DOHH2 (cell line): Measurements from ENCODE around the gene HDAC11.

Source experiments
- H3F3A ChIP-seq: fragments of 200-600 bp; sonication (generic), shearing (Covaris generic); 2 replicates; pipeline ENCODE4 v1.6.0; 2016; ENCODE audit warnings: antibody characterized with exemption, mild to moderate bottlenecking; ENCODE audit not compliant: control insufficient read depth, insufficient read depth
- H3K27ac ChIP-seq: fragments of 200-600 bp; sonication (generic); 2 replicates; pipeline ENCODE4 v1.5.1; 2014; ENCODE audit warnings: low read depth, mild to moderate bottlenecking, low read length, moderate library complexity
- H3K27me3 ChIP-seq: fragments of 200-600 bp; sonication (generic); 2 replicates; pipeline ENCODE4 v1.6.1; 2014; ENCODE audit warnings: mild to moderate bottlenecking, low read length, mixed read lengths; ENCODE audit not compliant: control insufficient read depth
- H3K36me3 ChIP-seq: fragments of 200-600 bp; sonication (generic); 2 replicates; pipeline ENCODE4 v1.6.1; 2014; ENCODE audit warnings: mild to moderate bottlenecking, low read length, moderate library complexity, mixed read lengths; ENCODE audit not compliant: control insufficient read depth
- H3K4me1 ChIP-seq: fragments of 200-600 bp; sonication (generic); 2 replicates; pipeline ENCODE4 v1.6.1; 2014; ENCODE audit warnings: mild to moderate bottlenecking, low read length, mixed read lengths; ENCODE audit not compliant: control insufficient read depth
- H3K4me2 ChIP-seq: fragments of 200-600 bp; sonication (generic); 2 replicates; pipeline ENCODE4 v1.6.0; 2014; ENCODE audit warnings: mild to moderate bottlenecking, low read length, moderate library complexity
- H3K4me3 ChIP-seq: fragments of 200-600 bp; sonication (generic); 2 replicates; pipeline ENCODE4 v1.5.1; 2014; ENCODE audit warnings: mild to moderate bottlenecking, low read length, mixed read lengths
- H3K79me2 ChIP-seq: fragments of 200-600 bp; sonication (generic); 2 replicates; pipeline ENCODE4 v1.6.1; 2014; ENCODE audit warnings: mild to moderate bottlenecking, low read length, mixed read lengths; ENCODE audit not compliant: control insufficient read depth
- H3K9me2 ChIP-seq: fragments of 200-600 bp; sonication (generic); replicated peaks from 2 replicates; pipeline ENCODE4 v1.6.1; 2014; ENCODE audit warnings: mild to moderate bottlenecking, low read length, mixed read lengths; ENCODE audit not compliant: control insufficient read depth
- H3K9me3 ChIP-seq: fragments of 200-600 bp; sonication (generic); 2 replicates; pipeline ENCODE4 v1.6.1; 2014; ENCODE audit warnings: antibody characterized with exemption, low read length, mixed read lengths; ENCODE audit not compliant: control insufficient read depth, insufficient read depth
- H4K20me1 ChIP-seq: fragments of 200-600 bp; sonication (generic); 2 replicates; pipeline ENCODE4 v1.6.0; 2014; ENCODE audit warnings: low read depth, mild to moderate bottlenecking, antibody characterized with exemption, low read length, moderate library complexity; ENCODE audit not compliant: control insufficient read depth, insufficient read depth
- CTCF ChIP-seq: fragments of 200-600 bp; sonication (generic); IDR thresholded peaks from one replicate; pipeline ENCODE4 v1.5.1; 2014; ENCODE audit warnings: antibody characterized with exemption, mild to moderate bottlenecking, low read depth, low read length; ENCODE audit not compliant: poor library complexity, severe bottlenecking
- EZH2phosphoT487 ChIP-seq: fragments of 200-600 bp; sonication (generic); IDR thresholded peaks from 2 replicates; pipeline ENCODE4 v1.6.1; 2017; ENCODE audit warnings: borderline replicate concordance, mild to moderate bottlenecking, antibody characterized with exemption, low read length, moderate library complexity, mixed read lengths

Gene HDAC11

GRCh38 chr3:13475871-13476590 is 4.1 kb upstream of the HDAC11 start:
- Histone ChIP-seq H3K27ac (no peak overlapping the region), H3F3A (no peaks in the 10 kb centered on the region), H3K4me3 (no peak overlapping the region), H3K9me3 (no peaks in the 10 kb centered on the region), H3K9me2 (no peaks in the 10 kb centered on the region), H3K4me2 (no peak overlapping the region), H3K36me3 (no peaks in the 10 kb centered on the region), H3K4me1 (peaks cover 13% of the 10 kb centered on the region), H3K79me2 (no peaks in the 10 kb centered on the region), H3K27me3 (peaks cover 12% of the 10 kb centered on the region), H4K20me1 (no peaks in the 10 kb centered on the region)
- no peak for TF ChIP-seq CTCF
- TF ChIP-seq EZH2phosphoT487, result no peak

- TF ChIP-seq CTCF, result no peak
- no peak for TF ChIP-seq EZH2phosphoT487
- H3K4me3 ChIP-seq, result no peak overlapping the region
- no peaks in the 10 kb centered on the region for H4K20me1 ChIP-seq
- H3K79me2 ChIP-seq, result no peaks in the 10 kb centered on the region
- no peaks in the 10 kb centered on the region for H3F3A ChIP-seq
- no peak overlapping the region for H3K4me2 ChIP-seq
- no peaks in the 10 kb centered on the region for H3K9me2 ChIP-seq
- H3K4me1 ChIP-seq, result peaks cover 13% of the 10 kb centered on the region
- H3K9me3 ChIP-seq, result no peaks in the 10 kb centered on the region
- peaks cover 18% of the 10 kb centered on the region for H3K27me3 ChIP-seq
- H3K27ac ChIP-seq, result no peak overlapping the region
- H3K36me3 ChIP-seq, result no peaks in the 10 kb centered on the region
Measured at GRCh38 chr3:13477943-13478342, 2.2 kb upstream of the HDAC11 start.

- Histone ChIP-seq H3K9me3 (no peaks in the 10 kb centered on the region), H3K9me2 (no peaks in the 10 kb centered on the region), H3K4me1 (peaks cover 13% of the 10 kb centered on the region), H3F3A (no peaks in the 10 kb centered on the region), H3K4me2 (peak overlapping the region; percentile 99), H3K36me3 (no peaks in the 10 kb centered on the region), H3K27ac (no peak overlapping the region), H3K27me3 (peaks cover 18% of the 10 kb centered on the region), H3K4me3 (peak overlapping the region; percentile 94), H3K79me2 (no peaks in the 10 kb centered on the region), H4K20me1 (no peaks in the 10 kb centered on the region)
- TF ChIP-seq CTCF, result no peak
Measured at GRCh38 chr3:13479332-13479581, 849 bp upstream of the HDAC11 start.
